Stimulated activated CD4-positive, alpha-beta T cell treated with anti-CD3 and anti-CD28 coated beads, Interleukin-1b, Interleukin-23, amount 100 ng/mL, for 4 hours (primary cell): ENCODE measurements around the gene IL12A.

Experiments
- DNase-seq, 2 donors: peaks; one replicate each; pipeline ENCODE4 v3.0.0-alpha.2; 2020; ENCODE audit warnings: low read depth in 2 of 2

IL12A gene

DNA sequence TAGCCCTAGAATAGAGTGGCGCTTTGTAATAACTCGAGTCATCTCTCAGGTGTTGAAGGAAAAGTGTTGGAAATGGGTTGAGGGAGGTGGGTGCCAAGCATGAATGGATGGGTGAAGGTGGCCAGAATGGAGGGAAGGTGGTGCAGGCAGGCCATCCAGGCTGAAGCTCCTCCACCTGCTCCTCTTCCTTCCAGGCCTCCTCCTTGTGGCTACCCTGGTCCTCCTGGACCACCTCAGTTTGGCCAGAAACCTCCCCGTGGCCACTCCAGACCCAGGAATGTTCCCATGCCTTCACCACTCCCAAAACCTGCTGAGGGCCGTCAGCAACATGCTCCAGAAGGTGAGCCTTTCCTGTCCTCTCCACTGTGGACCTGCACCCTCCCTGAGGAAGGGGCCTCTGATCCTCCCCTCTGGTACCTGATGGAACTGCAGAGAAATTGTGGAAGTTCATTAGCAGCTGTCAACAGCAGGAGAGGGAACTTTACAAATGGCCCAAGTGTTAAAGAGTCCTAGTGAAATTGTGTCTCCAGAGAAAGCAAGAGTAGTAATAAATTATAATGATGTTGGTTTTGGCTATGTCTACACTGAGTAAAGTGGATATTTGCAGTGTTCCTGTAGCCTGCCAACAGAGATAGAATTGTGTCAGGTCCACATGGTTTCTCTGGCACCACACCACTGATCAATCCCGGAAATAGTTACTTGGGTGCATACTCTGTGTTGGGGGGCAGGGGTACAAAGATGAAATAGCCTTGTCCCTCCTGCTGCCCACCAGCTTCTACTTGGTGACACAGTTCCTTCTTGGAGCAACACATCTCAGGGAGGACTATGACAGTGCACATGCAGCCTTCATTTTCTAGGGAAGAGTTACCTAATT lies 1.6 kb downstream of the IL12A start:
- DNase-seq, result no peak

DNA sequence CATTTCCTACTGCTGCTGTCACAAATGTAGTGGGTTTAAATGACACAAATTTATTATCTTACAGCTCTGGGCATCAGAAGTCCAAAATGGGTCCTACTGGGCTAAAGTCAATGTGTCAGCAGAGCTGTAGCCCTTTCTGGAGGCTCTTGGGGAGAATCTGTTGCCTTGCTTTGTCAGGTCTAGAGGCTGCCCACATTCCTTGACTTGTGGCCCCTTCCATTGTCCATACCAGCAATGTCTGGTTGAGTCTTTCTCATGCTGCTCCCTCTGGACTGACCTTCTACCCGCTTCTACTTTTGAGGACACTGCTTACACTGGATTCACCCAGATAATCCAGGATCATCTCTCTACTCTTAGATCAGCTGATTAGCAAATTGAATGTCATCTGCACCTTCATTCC lies 3.0 kb downstream of the IL12A start:
- DNase-seq, result no peak

DNA sequence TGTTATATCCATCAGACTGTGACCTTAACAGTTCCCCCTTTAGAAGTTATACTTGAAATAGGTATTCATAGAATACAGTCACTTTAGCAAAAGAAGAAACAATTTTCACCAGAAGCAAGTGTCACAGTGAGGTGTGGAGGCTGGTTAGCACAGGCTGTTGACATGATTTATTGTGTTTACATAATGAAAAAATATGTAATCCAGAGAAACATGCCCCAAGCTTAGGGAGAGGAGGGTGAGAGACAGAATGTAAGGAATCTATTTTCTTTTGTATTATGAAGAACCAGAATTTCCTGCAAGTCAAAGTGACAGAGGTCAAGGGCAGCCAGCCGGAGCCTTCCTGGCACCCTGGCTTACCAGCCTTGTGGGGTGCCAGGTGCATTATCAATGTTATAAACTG lies 4.0 kb downstream of the IL12A start:
- no peak for DNase-seq

DNA sequence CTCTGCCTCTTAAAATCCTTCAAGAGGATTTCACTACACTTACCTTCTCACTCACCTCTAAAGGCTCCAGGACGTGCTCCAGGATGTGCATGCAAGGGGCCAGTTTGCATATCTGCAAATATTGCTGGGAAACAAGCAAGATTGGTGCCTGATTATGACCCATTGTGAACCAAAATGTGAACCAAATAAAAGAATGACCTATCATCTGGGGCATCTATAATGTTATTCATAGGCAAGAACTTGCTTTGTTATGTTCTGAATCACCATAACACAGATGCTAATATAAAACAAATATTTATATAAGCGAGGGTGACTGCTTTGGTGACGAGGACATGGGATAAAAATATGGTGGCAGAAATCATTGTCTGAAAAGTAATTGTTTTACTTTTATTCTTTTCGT lies 5.5 kb downstream of the IL12A start:
- no peak for DNase-seq

DNA sequence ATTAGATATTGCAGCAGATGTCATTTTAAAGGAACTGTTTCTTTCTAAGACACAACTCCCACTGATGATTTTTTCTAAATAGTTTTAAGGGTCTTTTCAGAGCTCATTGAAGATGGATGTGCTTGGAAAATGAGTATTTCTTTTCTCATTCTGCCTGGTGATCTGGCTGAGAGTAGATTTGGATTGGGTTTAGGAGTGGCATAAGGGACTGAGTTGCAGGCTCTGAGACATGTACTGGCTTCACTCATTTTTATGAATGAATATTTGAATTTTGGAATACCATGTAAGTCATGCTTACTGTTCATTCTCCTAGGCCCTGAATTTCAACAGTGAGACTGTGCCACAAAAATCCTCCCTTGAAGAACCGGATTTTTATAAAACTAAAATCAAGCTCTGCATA lies 6.5 kb downstream of the IL12A start:
- no peak for DNase-seq

DNA sequence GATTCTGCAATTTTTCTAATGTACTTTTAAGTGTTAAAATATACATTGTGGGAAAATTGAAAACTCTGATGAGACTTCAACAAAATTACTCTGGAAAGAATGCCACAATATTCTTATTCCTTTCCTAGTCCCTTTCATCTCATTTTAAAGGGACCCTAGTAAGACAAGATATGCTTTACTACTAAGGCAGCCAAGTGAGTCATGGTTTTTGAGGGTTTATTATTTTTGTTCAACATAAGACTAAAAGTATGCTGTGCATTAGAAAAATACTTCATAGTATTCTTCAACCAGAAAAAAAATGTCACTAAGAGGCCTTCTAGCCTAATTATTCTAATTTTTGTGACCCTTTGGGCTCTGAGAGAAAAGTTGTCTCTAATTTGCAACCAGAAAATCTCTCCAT lies 7.4 kb downstream of the IL12A start:
- DNase-seq, result no peak

DNA sequence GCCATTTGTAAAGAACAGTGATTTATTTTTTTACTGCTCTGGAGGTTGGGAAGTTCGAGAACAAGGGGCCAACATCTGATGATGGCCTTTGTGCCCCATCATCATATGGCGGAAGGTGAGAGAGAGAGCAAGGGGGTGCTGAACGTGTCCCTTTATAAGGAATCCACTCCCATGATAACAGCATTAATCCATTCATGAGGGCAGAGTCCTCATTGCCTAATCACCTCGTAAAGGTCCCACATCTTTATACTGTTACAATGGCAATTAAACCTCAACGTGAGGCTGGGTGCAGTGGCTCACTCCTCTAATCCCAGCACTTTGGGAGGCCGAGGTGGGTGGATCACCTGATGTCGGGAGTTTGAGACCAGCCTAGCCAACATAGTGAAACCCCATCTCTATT lies 8.3 kb downstream of the IL12A start:
- DNase-seq, result no peak

DNA sequence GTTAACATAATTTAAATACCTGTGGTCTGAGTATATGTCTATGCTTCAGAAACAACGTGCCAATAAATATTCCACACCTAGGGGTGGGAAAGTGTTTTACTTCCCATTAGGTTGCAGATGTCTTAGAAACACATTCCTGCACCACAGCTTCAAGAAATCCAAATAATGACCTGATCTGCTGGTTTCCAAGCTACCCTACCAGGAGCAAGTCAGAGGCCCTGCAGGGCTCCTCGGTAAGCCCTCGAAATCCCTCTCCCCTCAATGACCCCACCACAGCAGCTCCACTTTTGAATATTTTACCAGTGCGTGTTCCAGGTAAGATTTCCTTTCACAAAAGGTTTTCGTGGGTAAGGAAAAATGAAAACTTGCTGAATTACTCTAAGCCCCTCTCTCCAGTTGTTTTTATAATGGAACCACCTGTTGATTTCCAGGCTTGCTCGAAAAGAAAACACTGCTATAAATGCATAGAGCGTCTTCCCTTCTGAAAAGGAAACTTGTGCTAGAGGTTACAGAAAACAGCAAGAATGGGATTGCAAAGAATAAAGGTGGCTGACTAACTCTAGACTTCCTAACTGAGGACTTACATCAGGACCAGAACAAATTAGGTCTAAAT lies 12.6 kb downstream of the IL12A start:
- DNase-seq, result no peak

DNA sequence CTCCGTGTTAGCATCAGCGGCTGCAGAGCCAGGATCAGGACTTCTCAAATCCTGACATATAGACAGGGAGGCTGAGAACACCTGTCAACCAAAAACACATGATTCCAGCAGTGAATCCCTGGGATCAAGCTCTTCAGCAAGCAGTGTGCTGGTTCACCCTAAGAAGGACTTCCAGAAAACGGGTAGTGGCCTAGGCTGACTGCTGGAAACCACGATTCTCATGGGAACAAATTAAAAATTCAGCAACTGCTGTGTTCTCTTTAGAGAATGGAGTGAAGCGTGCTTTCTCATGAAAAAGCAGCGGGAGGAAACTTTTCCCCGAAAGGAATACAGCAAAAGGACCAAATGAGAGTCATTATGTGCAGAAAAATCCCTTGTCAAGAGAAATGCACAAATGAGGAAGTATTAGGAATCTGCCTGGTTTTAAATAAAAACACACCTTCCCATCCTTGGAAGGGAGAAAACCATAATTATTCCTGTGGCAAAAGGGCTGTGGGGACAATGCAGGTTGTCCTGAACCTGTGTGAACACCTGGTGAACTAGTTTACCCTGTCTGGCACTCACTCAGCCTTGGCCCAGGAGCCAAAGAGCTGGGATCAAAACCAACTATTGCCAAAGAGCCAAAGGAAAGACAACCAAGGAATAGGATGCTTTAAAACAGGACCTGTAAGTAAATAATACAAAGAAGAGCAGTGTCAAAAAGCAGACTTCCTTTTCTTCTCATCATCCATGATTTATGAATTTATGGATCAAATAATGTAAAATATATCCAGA lies 13.4 kb downstream of the IL12A start:
- no peak for DNase-seq

DNA sequence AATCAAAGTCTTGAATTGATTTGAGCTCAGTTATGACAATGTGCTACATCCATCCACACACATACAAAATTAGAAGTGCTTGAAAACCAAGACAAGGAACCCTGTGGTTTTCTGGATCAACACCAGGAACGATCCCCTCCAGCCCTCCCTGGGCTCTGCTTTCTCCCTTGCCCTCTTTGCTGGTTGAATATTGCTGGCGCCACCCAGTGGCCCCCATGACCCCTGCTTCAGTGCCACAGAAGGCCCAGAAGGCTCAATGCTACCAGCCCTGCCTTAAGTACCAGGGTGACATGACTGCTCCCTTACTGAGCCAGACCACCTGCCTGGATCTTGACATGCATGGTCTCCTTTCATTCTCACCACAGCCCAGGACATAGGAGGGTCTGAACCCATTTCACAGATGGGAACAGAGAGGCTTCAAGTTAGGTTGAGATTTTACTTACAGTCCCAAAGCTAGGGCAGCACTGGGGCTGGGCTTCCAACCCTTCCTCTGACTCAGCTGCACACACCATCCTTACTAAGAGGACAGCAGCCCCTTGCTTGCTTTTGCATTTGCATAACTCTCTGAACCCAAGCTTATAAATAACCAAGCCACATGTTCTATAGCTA lies 15.0 kb downstream of the IL12A start:
- DNase-seq, result no peak

DNA sequence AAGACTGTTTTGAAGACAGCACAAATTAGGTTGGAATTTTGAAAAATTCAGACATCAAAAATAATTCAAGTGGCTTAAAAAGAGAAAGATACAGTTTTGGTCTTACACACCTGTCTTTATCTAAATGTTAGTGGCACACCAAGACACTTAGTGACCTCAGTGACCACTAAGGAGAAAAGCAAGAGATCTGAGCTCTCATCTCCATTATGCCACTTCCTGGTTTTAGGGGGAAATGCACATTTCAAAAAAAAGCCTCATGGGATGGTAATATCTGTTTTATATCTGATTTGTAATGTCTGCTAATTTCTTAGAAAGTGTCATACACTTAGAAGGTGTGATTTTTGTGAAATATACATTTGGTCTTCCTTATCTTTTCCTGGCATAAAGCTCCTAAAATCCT lies 16.4 kb downstream of the IL12A start:
- no peak for DNase-seq

DNA sequence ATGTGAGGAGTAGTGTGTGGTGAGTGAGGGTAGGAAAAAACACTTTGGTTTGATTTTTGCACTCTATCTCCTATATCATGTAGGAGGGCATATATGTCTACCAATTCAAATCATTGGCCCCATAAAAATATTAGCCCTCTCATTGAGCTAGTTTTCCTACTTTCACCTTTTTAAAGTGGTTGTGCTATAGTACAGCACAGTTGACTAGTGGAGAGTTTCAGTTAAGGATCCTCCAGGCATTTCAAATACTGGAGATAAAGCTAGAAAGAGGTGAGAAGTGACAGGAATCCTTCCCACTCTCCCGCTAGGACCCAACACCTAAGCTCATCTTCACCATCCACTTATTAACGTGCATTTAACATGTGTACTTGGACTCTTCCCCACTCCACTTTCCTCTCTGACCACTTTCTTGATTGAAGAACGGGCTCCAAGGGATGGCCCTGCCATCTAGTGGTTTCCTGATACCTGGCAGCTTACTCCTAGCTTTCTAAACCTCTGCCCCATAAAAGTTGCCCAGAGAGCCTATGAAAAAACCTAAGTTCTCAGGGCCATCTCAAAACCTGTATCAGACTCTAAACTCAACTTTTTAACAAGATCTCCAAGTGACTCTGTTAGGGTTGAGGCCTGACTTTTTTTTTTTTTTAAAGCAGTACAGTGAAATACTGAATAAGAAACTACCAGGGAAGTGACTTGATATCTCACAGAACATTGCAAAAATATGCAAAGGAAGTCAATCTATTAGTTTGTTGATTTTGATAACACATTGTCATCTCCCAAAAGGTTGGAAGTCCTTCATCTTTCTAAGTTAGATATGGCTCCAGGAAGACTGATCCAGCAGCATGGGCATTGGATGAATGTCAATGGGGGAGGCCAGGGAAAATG lies 17.9 kb downstream of the IL12A start:
- no peak for DNase-seq

DNA sequence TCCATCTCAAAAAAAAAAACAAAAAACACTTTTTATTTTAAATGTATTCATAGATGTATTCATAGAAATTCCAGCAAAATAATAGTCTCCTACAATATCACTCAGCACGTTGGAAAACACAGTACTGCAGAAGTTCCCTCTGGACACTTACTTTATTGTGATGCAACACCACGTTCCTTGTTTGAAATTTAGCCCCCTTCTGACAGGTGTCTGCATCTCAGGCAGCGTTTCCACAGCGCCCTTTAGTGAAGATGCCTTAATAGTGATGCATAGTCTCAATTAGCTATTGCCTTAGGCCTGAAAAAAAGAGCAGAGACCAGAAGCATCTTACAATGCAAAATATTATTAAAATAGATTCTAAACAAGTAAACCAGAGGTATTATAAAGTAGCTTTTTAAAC lies 20.3 kb downstream of the IL12A start:
- no peak for DNase-seq

DNA sequence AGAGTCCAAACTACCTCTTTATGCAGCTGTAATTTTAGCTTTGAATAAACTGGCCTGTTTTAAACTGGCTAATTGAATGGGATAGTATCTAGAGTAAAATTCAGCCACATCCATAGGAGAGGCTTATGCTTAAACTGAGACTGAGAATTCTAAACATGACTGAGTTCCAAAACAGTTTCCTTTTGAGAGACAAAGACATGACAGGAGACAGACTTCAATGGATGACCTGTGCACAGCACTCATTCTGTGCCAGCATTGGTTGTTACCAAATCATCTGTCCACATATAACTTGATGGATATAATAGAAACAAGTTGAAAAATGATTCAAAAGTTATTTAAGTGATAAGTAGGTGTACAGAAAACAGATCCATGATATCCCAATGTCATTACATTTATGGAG lies 20.9 kb downstream of the IL12A start:
- no peak for DNase-seq

DNA sequence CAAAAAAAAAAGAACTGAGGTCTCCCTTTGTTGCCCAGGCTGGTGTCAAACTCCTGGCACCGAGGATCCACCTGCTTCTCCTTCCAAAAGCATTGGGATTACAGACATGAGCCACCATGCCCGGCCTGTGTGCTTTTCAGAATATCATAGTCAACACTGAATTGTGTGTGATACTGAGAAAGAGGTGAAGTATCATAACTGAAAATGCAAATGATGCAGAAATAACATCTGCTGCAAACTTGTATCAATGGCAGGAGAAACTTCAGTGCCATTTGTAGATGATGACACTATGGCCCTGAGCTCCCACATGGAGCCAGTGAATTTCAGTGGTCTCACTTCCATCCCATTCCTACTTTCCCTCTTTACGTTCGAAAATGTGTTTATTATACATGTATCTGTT lies 21.9 kb downstream of the IL12A start:
- no peak for DNase-seq

DNA sequence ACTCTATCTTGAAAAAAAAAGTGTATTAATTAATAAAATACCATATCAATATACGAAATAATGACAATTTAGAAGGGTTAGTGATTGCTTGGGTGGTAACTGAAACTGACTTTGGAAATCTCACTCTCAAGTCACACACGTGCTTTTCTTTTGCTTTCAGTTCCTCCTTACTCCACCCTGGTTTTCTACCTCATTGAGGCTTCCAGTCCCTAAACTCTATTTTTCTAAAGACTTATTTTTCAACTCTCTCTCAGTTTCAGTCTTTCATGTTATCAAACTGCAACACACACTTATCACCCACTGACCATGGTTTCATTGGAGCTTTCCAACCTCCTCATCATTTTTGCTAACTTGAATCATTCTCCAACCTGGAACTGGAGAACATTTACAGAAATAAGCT lies 23.5 kb downstream of the IL12A start:
- no peak for DNase-seq

DNA sequence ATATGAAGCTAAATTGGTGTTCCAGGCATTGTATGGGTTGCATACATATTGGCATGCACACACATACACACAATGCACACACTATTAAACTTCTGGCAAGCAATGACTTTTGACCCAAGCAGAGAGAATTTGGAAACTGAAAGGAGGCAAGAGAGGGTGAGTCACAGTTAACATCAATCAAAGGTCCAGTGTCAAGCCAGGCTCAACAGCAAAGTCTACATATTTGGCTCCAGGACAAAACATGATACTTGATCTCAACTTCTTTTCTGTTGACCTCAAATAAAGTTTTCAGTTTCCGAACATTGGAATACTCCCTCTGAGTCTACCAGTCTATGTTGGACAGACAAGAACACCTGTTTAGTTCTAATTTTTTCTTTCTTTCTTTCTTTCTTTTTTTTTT lies 28.3 kb downstream of the IL12A start:
- DNase-seq, result no peak

DNA sequence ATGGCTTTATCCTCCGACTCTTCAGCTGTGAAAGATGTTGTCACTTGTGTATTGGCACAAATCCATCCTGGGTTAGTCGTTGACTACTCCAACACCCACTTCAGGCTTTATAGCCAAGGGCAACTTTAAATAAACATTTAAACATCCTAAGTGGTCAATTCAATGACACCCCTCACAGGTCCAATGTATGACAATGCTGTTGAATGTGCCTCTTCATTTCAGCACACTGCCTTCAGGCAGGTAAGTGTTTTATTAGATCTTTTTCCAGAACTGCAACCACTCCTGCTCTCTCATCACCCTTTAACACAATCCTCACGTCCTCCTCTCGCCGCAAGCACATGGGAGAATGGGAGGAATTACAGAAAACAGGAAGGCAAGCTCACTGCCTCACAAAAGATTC lies 30.3 kb downstream of the IL12A start:
- DNase-seq, result no peak

DNA sequence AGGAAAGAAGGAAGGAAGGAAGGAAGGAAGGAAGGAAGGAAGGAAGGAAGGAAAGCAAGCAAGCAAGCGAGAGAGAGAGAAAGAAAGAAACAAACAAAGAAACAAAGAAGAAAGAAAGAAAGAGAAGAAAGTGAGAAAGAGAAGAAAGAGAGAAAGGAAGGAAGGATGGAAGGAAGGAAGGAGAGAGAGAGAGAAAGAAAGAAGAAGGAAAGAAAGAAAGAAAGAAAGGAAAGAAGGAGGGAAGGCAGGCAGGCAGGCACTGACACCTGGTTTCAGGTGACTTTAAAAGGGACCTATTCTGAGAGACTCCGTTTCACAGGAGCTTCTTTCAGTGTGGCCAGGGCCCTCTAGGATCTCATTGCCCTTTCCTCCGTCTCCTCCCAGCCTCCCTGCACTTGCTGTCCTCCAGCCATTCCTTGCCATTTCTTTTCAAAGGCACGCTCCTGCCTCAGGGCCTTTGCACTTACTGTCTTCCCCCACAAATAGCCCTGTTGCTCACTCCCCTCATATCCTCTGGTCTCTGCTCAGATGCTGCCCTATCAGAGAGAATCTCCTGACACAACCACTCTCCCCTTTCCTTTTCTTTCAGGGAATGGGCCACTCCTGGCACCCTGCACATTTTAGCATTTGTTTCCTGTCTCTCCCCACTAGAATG lies 31.5 kb downstream of the IL12A start:
- no peak for DNase-seq

DNA sequence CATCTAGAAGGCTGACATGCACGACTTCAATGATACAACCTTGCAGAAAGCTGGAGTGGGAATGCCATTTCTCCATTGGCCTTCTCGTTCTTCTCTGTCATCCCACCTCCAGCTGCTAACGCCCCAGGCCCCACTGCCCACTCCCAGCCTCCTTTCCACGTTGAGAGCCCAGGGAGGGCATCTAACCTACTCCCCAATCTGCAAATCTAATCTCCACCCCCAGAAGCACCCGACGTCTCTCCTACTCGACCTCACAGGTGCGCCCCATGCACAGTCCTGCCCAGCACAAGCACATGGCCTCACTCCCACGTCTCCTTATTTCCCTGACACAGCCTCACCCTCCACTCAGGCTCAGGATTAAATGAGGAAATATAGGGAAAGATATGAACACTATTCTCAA lies 33.4 kb downstream of the IL12A start:
- no peak for DNase-seq

DNA sequence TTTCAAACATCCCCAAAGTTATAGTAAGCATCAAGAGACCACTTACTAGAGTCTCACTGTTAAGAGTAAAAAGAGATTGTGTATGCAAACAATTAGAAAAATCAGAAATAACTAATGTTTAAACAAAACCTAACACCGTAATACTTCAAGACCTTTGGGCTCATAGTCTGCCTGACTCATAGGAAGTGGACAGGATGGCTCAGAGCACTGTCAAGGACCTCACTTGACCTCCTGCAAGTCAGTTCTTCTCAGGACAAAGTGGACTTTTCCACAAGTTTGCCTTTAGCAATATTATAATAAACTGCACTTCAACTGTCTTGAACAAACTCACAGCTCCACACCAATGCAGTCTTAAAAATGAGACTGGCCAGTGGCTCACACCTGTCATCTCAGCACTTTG lies 34.8 kb downstream of the IL12A start:
- no peak for DNase-seq
